ENCODE measurements around the gene BCAR1.

BCAR1 gene

GRCh38 chr16:75257886-75258806 lies 6.7 kb upstream of the BCAR1 start:
- no peak overlapping the region for H3K4me3 ChIP-seq (ENCODE audit: low read length)
- no peak for DNase-seq (ENCODE audit: low read depth)
- no peak for TF ChIP-seq CTCF (conservative IDR thresholded peaks at IDR 0.05; ENCODE audit: low read length)

- H3K4me3 ChIP-seq (ENCODE audit: low read length), result peak overlapping the region; percentile 26
- peak; percentile 64 for DNase-seq (ENCODE audit: low read depth)
- no peak for TF ChIP-seq CTCF (conservative IDR thresholded peaks at IDR 0.05; ENCODE audit: low read length)
These were observed 5.4 kb upstream of the BCAR1 start for GRCh38 chr16:75256696-75257343.

GRCh38 chr16:75256059-75256571 lies 4.7 kb upstream of the BCAR1 start:
- no peak; the same call in 1 of the 2 replicates for TF ChIP-seq CTCF (conservative IDR thresholded peaks at IDR 0.05; ENCODE audit: low read length)
- no peak for DNase-seq (ENCODE audit: low read depth)
- no peak overlapping the region for H3K4me3 ChIP-seq (ENCODE audit: low read length)

GRCh38 chr16:75254359-75254837 lies 3.0 kb upstream of the BCAR1 start:
- no peak for TF ChIP-seq CTCF (conservative IDR thresholded peaks at IDR 0.05; ENCODE audit: low read length)
- H3K4me3 ChIP-seq (ENCODE audit: low read length), result no peak overlapping the region; the same call in 1 of the 2 replicates
- peak; percentile 98 for DNase-seq (ENCODE audit: low read depth)

- peak; percentile 91 for DNase-seq (ENCODE audit: low read depth)
- TF ChIP-seq CTCF (conservative IDR thresholded peaks at IDR 0.05; ENCODE audit: low read length), result no peak
- peak overlapping the region; percentile 50 for H3K4me3 ChIP-seq (ENCODE audit: low read length)
These were observed 1.8 kb upstream of the BCAR1 start for GRCh38 chr16:75252946-75253911.

- peak overlapping the region; percentile 46 for H3K4me3 ChIP-seq (ENCODE audit: low read length)
- DNase-seq (ENCODE audit: low read depth), result no peak
- no peak for TF ChIP-seq CTCF (conservative IDR thresholded peaks at IDR 0.05; ENCODE audit: low read length)
These were observed 833 bp upstream of the BCAR1 start for GRCh38 chr16:75252049-75252864.
